K562 (cell line): ENCODE results near the gene CD46. TPM values are rescaled to one million over a fixed set of nuclear protein-coding genes. Genes with fewer than 3 reads are reported as not detected.

Experiments used
- ADNP ChIP-seq: fragments of 200-800 bp; sonication (Bioruptor generic); IDR thresholded peaks from 2 replicates; pipeline ENCODE4 v1.6.1; 2016; ENCODE audit warnings: missing genetic modification characterization, missing compliant biosample characterization
- ATF6 ChIP-seq: sonication (generic); formaldehyde crosslinking; IDR thresholded peaks from 2 replicates; pipeline ENCODE4 v1.4.0; 2020; ENCODE audit warnings: mild to moderate bottlenecking, missing genetic modification reagents
- BMI1 ChIP-seq: fragments of 150-350 bp; IDR thresholded peaks from 2 replicates; pipeline ENCODE4 v1.6.1; 2014; ENCODE audit warnings: low read length
- ELK1 ChIP-seq: sonication (generic); formaldehyde crosslinking; IDR thresholded peaks from 2 replicates; pipeline ENCODE4 v1.8.1; 2022; ENCODE audit warnings: missing genetic modification reagents
- FOXJ2 ChIP-seq: fragments of 200-800 bp; sonication (Bioruptor generic); IDR thresholded peaks from 2 replicates; pipeline ENCODE4 v1.6.1; 2016; ENCODE audit warnings: missing genetic modification characterization, missing compliant biosample characterization
- FOXK2 ChIP-seq, 2 experiments: fragments of 450-650 bp; IDR thresholded peaks in 1 of 2; conservative IDR thresholded peaks in 1 of 2; 2 replicates each; pipeline ENCODE4 v1.6.1; 2016; ENCODE audit warnings: low read depth in 2 of 2, mild to moderate bottlenecking in 1 of 2
- JUND ChIP-seq, 2 experiments: IDR thresholded peaks; 2 replicates in 1 of 2; 3 replicates in 1 of 2; pipeline ENCODE4 v1.6.1; 2011; ENCODE audit warnings: borderline replicate concordance in 2 of 2, low read depth in 2 of 2, low read length in 2 of 2, improper control_type of control experiment in 1 of 2, missing biosample characterization in 1 of 2, missing genetic modification characterization in 1 of 2, missing genetic modification reagents in 1 of 2
- KDM5B ChIP-seq: fragments of 200-600 bp; sonication (generic); IDR thresholded peaks from 2 replicates; pipeline ENCODE4 v1.6.1; 2012; ENCODE audit warnings: low read depth, mild to moderate bottlenecking, moderate library complexity, low read length, control low read depth, inconsistent platforms; ENCODE audit not compliant: insufficient replicate concordance
- KLF16 ChIP-seq: IDR thresholded peaks from 2 replicates; pipeline ENCODE4 v1.6.1; 2016; ENCODE audit warnings: antibody characterized with exemption
- MEF2A ChIP-seq: IDR thresholded peaks from 2 replicates; pipeline ENCODE4 v1.6.1; 2011; ENCODE audit warnings: low read depth, mild to moderate bottlenecking, low read length, moderate library complexity; ENCODE audit not compliant: control insufficient read depth
- NFIX ChIP-seq: fragments of 250-450 bp; sonication (Bioruptor Pico); IDR thresholded peaks from 2 replicates; pipeline ENCODE4 v1.4.0; 2020; ENCODE audit warnings: low read depth, mild to moderate bottlenecking, moderate library complexity
- NUFIP1 ChIP-seq: fragments of 450-650 bp; IDR thresholded peaks from 2 replicates; pipeline ENCODE4 v1.6.1; 2018; ENCODE audit not compliant: partially characterized antibody
- POLR2B ChIP-seq: fragments of 450-650 bp; IDR thresholded peaks from 2 replicates; pipeline ENCODE4 v1.6.1; 2018; ENCODE audit warnings: low read depth; ENCODE audit not compliant: partially characterized antibody
- PYGO2 ChIP-seq: fragments of 450-650 bp; IDR thresholded peaks from 2 replicates; pipeline ENCODE4 v1.6.1; 2016; ENCODE audit warnings: mild to moderate bottlenecking, missing genetic modification characterization, moderate library complexity, missing compliant biosample characterization
- SAFB ChIP-seq: fragments of 200-400 bp; formaldehyde crosslinking; IDR thresholded peaks from 2 replicates; pipeline ENCODE4 v1.6.1; 2017; ENCODE audit warnings: low read depth, low read length, borderline replicate concordance
- VEZF1 ChIP-seq: fragments of 200-800 bp; sonication (Bioruptor generic); IDR thresholded peaks from 2 replicates; pipeline ENCODE4 v1.6.1; 2017; ENCODE audit warnings: missing genetic modification characterization, missing compliant biosample characterization
- ZFP36 ChIP-seq: fragments of 150-350 bp; IDR thresholded peaks from 2 replicates; pipeline ENCODE4 v1.6.1; 2018; ENCODE audit warnings: low read length, low read depth; ENCODE audit not compliant: partially characterized antibody
- ZNF12 ChIP-seq: sonication (generic); formaldehyde crosslinking; IDR thresholded peaks from 2 replicates; pipeline ENCODE4 v1.4.0; 2020; ENCODE audit warnings: mild to moderate bottlenecking, missing genetic modification reagents
- ZNF282 ChIP-seq: sonication (generic); formaldehyde crosslinking; IDR thresholded peaks from 2 replicates; pipeline ENCODE4 v1.8.1; 2023; ENCODE audit warnings: missing genetic modification reagents
- polyA plus RNA-seq, 8 experiments: library from polyadenylated mRNA; depleted of rRNA in 4 of 8; stranded (reverse) in 5 of 8; unstranded in 3 of 8; fragments of >200 nt; fragmentation: Nextera tagmentation in 2 of 8; fragmentation: Illumina TruSeq in 1 of 8; extraction: Ambion mirVana in 2 of 8; extraction: Trizol in 1 of 8; gene quantifications; 2 replicates each; pipeline versions ENCODE4 v1.2.1 to v1.2.3, GENCODE V29; 2011 to 2014; ENCODE audit warnings: inconsistent platforms in 1 of 8, missing spikeins in 1 of 8
- total RNA-seq, 7 experiments: library from RNA; depleted of rRNA in 6 of 7; stranded (reverse); fragments of >200 nt in 6 of 7; fragmentation: Illumina TruSeq in 2 of 7; extraction: Trizol in 2 of 7; gene quantifications; 2 replicates each; pipeline versions ENCODE4 v1.2.1 to v1.2.3, GENCODE V29; 2011 to 2021; ENCODE audit warnings: low replicate concordance in 1 of 7
- TF ChIP-seq, protein P1 (sequence below): fragments of 250-450 bp; sonication (Bioruptor Pico); IDR thresholded peaks from 2 replicates; pipeline ENCODE4 v1.8.0; 2021; ENCODE audit warnings: moderate library complexity, mild to moderate bottlenecking, inconsistent platforms
- TF ChIP-seq, protein P2 (sequence below): fragments of 250-450 bp; sonication (Bioruptor Pico); IDR thresholded peaks from 2 replicates; pipeline ENCODE4 v1.9.0; 2021; ENCODE audit warnings: mild to moderate bottlenecking

The CD46 gene
- total and polyA plus RNA-seq, 9 of the 15 experiments (the other 6 are each of a cell fraction or from before 2014, with no cell fraction given) = 87.9 to 374 (median 156) TPM

DNA sequence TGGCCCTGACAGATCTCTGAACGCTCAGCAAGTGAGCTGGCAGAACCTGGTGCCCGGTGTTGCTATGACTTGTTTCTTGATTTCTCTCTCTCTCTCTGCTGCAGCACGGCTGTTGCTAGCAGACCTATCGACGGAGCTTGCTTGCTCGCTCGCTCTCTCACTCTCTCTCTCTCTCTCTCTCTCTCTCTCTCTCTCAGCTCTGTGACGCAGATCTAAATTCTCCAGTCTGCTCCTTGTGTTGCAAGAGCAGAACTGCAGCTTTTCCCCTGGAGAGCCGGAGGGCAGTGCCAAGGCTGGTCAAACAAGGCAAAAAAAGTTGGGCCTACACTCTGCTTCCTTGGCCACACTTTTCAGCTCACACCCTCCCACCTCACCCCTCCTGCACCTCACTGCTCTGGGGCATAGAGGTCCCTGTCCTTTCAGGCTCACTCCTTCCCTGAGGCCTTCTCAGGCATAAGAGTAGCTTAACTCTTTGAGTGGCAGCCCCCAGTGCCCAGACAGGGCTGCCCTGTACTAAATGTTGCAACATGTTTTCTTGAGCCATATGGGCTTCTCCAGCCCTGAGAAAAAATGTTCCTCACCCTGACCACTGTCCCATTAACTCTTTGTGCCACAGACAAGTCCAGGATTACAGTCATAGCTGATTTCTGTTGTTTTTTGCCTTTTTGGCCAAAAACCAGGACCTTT is 72.2 kb downstream of the CD46 start (continued):
- TF ChIP-seq ELK1 = no peak
- TF ChIP-seq JUND (IDR thresholded peaks at IDR 0.05; ENCODE audit: borderline replicate concordance, low read depth, low read length) = no peak
- peak; percentile 50; the same call in 1 of the 3 replicates for TF ChIP-seq JUND (tag; IDR thresholded peaks at IDR 0.05; ENCODE audit: borderline replicate concordance, low read depth, low read length)
- TF ChIP-seq, protein P1, sequence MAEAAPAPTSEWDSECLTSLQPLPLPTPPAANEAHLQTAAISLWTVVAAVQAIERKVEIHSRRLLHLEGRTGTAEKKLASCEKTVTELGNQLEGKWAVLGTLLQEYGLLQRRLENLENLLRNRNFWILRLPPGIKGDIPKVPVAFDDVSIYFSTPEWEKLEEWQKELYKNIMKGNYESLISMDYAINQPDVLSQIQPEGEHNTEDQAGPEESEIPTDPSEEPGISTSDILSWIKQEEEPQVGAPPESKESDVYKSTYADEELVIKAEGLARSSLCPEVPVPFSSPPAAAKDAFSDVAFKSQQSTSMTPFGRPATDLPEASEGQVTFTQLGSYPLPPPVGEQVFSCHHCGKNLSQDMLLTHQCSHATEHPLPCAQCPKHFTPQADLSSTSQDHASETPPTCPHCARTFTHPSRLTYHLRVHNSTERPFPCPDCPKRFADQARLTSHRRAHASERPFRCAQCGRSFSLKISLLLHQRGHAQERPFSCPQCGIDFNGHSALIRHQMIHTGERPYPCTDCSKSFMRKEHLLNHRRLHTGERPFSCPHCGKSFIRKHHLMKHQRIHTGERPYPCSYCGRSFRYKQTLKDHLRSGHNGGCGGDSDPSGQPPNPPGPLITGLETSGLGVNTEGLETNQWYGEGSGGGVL = no peak
- 0 out of 4 replicates have a peak, but pooled peaks of 1 of the 2 experiments have one; percentile 27 for TF ChIP-seq FOXK2 (conservative IDR thresholded peaks at IDR 0.05 in 1 of 2, IDR thresholded peaks at IDR 0.05 in 1 of 2; ENCODE audit: low read depth in 2 of 2)
- TF ChIP-seq PYGO2 (tag) = peak; percentile 79
- no peak for TF ChIP-seq SAFB
- no peak for TF ChIP-seq MEF2A
- TF ChIP-seq ZFP36 = peak; percentile 33
- peak; percentile 29; the same call in 1 of the 2 replicates for TF ChIP-seq VEZF1 (CRISPR knock-in tag)
- no peak for TF ChIP-seq ATF6 (CRISPR knock-in tag)
- TF ChIP-seq ADNP (tag) = no peak
- no peak for TF ChIP-seq NUFIP1
- TF ChIP-seq FOXJ2 (tag) = no peak
- TF ChIP-seq BMI1 = no peak
- TF ChIP-seq KDM5B = no peak
- no peak for TF ChIP-seq ZNF282 (CRISPR knock-in tag)
- no peak for TF ChIP-seq NFIX (CRISPR knock-in tag)
- TF ChIP-seq, protein P2, sequence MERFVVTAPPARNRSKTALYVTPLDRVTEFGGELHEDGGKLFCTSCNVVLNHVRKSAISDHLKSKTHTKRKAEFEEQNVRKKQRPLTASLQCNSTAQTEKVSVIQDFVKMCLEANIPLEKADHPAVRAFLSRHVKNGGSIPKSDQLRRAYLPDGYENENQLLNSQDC (CRISPR knock-in tag) = no peak
- no peak for TF ChIP-seq KLF16
- TF ChIP-seq POLR2B = no peak
- TF ChIP-seq ZNF12 (CRISPR knock-in tag) = no peak
